ENCODE measurements around the gene SLN.

SLN gene

GRCh38 chr11:107719557-107720302, 7.9 kb upstream of the SLN start:
- DNase-seq (ENCODE audit: insufficient read length, low spot score) (no peak), FAIRE-seq (no peak)

GRCh38 chr11:107719073-107719472, 7.2 kb upstream of the SLN start:
- DNase-seq (ENCODE audit: insufficient read length, low spot score) (no peak), FAIRE-seq (no peak)

- DNase-seq (ENCODE audit: insufficient read length, low spot score) (no peak), FAIRE-seq (no peak)
Observed at GRCh38 chr11:107716884-107717532, 5.2 kb upstream of the SLN start.

- DNase-seq (ENCODE audit: insufficient read length, low spot score) (no peak), FAIRE-seq (no peak)
Observed at GRCh38 chr11:107713009-107713408, 1.2 kb upstream of the SLN start.

GRCh38 chr11:107710301-107710700, 1.6 kb downstream of the SLN start:
- no peak for FAIRE-seq
- DNase-seq (ENCODE audit: insufficient read length, low spot score): no peak

GRCh38 chr11:107708792-107709191, 3.1 kb downstream of the SLN start:
- FAIRE-seq: no peak
- no peak for DNase-seq (ENCODE audit: insufficient read length, low spot score)

- no peak for FAIRE-seq
Observed at GRCh38 chr11:107707807-107708206, 4.0 kb downstream of the SLN start.

GRCh38 chr11:107707215-107707671, 4.6 kb downstream of the SLN start:
- DNase-seq (ENCODE audit: insufficient read length, low spot score) (no peak), FAIRE-seq (no peak)

More at GRCh38 chr11:107707807-107708206, 4.0 kb downstream of the SLN start:
- DNase-seq (ENCODE audit: insufficient read length, low spot score): no peak

GRCh38 chr11:107706531-107706930, 5.3 kb downstream of the SLN start:
- FAIRE-seq (no peak), DNase-seq (ENCODE audit: insufficient read length, low spot score) (no peak)

- DNase-seq (ENCODE audit: insufficient read length, low spot score) (peak; percentile 68), FAIRE-seq (no peak)
Observed at GRCh38 chr11:107705027-107705426, 6.8 kb downstream of the SLN start.

GRCh38 chr11:107704451-107704850, 7.4 kb downstream of the SLN start:
- FAIRE-seq: peak; percentile 44
- no peak for DNase-seq (ENCODE audit: insufficient read length, low spot score)

- DNase-seq (ENCODE audit: insufficient read length, low spot score): no peak
- FAIRE-seq: no peak
Observed at GRCh38 chr11:107702723-107703122, 9.1 kb downstream of the SLN start.

- FAIRE-seq: no peak
- DNase-seq (ENCODE audit: insufficient read length, low spot score): no peak
Observed at GRCh38 chr11:107702109-107702660, 9.7 kb downstream of the SLN start.

- FAIRE-seq (peak; percentile 65), DNase-seq (ENCODE audit: insufficient read length, low spot score) (no peak)
Observed at GRCh38 chr11:107699371-107700285, 12.2 kb downstream of the SLN start.

GRCh38 chr11:107697291-107697690, 14.6 kb downstream of the SLN start:
- DNase-seq (ENCODE audit: insufficient read length, low spot score) (no peak), FAIRE-seq (no peak)

- FAIRE-seq: peak; percentile 95
Observed at GRCh38 chr11:107696140-107696539, 15.7 kb downstream of the SLN start.

GRCh38 chr11:107695446-107695845, 16.4 kb downstream of the SLN start:
- FAIRE-seq: no peak
- DNase-seq (ENCODE audit: insufficient read length, low spot score): no peak

More at GRCh38 chr11:107696140-107696539, 15.7 kb downstream of the SLN start:
- DNase-seq (ENCODE audit: insufficient read length, low spot score): peak; percentile 85

- DNase-seq (ENCODE audit: insufficient read length, low spot score) (no peak), FAIRE-seq (no peak)
Observed at GRCh38 chr11:107691000-107691750, 20.7 kb downstream of the SLN start.

GRCh38 chr11:107689317-107690202, 22.3 kb downstream of the SLN start:
- FAIRE-seq (peak; percentile 26), DNase-seq (ENCODE audit: insufficient read length, low spot score) (peak; percentile 75)

Measured in HTR-8/SVneo (cell line).